K562 (cell line): ENCODE results near the gene DNAJB14. TPM values are rescaled to one million over a fixed set of nuclear protein-coding genes. Genes with fewer than 3 reads are reported as not detected.

Experiments used
- BCL6 ChIP-seq: fragments of 250-450 bp; sonication (Bioruptor Pico); IDR thresholded peaks from 2 replicates; pipeline ENCODE4 v1.4.0; 2020
- DMBX1 ChIP-seq: fragments of 250-450 bp; sonication (Bioruptor Pico); IDR thresholded peaks from 2 replicates; pipeline ENCODE4 v1.8.0; 2022; ENCODE audit warnings: inconsistent platforms, mild to moderate bottlenecking, moderate library complexity, borderline replicate concordance
- EHMT2 ChIP-seq: fragments of 450-650 bp; IDR thresholded peaks from 2 replicates; pipeline ENCODE4 v1.6.1; 2018; ENCODE audit warnings: antibody characterized with exemption
- HEY1 ChIP-seq: fragments of 250-450 bp; sonication (Bioruptor Pico); IDR thresholded peaks from 2 replicates; pipeline ENCODE4 v1.5.0; 2020; ENCODE audit warnings: mild to moderate bottlenecking, moderate library complexity, borderline replicate concordance
- HNRNPUL1 ChIP-seq: fragments of 200-400 bp; formaldehyde crosslinking; IDR thresholded peaks from 2 replicates; pipeline ENCODE4 v1.6.1; 2017; ENCODE audit warnings: low read length
- KLF1 ChIP-seq: fragments of 450-650 bp; IDR thresholded peaks from 2 replicates; pipeline ENCODE4 v1.6.1; 2016; ENCODE audit warnings: missing genetic modification characterization, missing compliant biosample characterization
- MYC ChIP-seq, 2 experiments: fragments of 250-450 bp in 1 of 2; sonication (Bioruptor Pico) in 1 of 2; IDR thresholded peaks; 2 replicates each; pipeline versions ENCODE4 v1.5.1 to v1.6.1; 2012 to 2021; ENCODE audit warnings: low read depth in 2 of 2, borderline replicate concordance in 1 of 2, improper control_type of control experiment in 1 of 2, low read length in 1 of 2, mild to moderate bottlenecking in 1 of 2, moderate library complexity in 1 of 2
- RBM34 ChIP-seq: fragments of 200-400 bp; formaldehyde crosslinking; IDR thresholded peaks from 2 replicates; pipeline ENCODE4 v1.6.1; 2018; ENCODE audit warnings: low read length, borderline replicate concordance; ENCODE audit not compliant: insufficient read depth
- RFX1 ChIP-seq: fragments of 450-650 bp; IDR thresholded peaks from 2 replicates; pipeline ENCODE4 v1.6.1; 2016; ENCODE audit warnings: mild to moderate bottlenecking, moderate library complexity
- RNF2 ChIP-seq: sonication (generic); IDR thresholded peaks from 2 replicates; pipeline ENCODE4 v1.6.1; 2016
- SMAD1 ChIP-seq: fragments of 150-350 bp; IDR thresholded peaks from 2 replicates; pipeline ENCODE4 v1.6.1; 2014; ENCODE audit warnings: low read length, low read depth; ENCODE audit not compliant: partially characterized antibody
- SUPT5H ChIP-seq: fragments of 450-650 bp; IDR thresholded peaks from 2 replicates; pipeline ENCODE4 v1.6.1; 2016
- USF1 ChIP-seq: sonication (generic); formaldehyde crosslinking; IDR thresholded peaks from 2 replicates; pipeline ENCODE4 v1.9.0; 2022; ENCODE audit warnings: mild to moderate bottlenecking, missing genetic modification reagents
- ZHX1 ChIP-seq: fragments of 150-350 bp; conservative IDR thresholded peaks from 2 replicates; pipeline ENCODE4 v1.6.1; 2014; ENCODE audit warnings: low read length
- ZKSCAN3 ChIP-seq: fragments of 250-450 bp; sonication (Bioruptor Pico); IDR thresholded peaks from 2 replicates; pipeline ENCODE4 v1.4.0; 2020
- polyA plus RNA-seq, 8 experiments: library from polyadenylated mRNA; depleted of rRNA in 4 of 8; stranded (reverse) in 5 of 8; unstranded in 3 of 8; fragments of >200 nt; fragmentation: Nextera tagmentation in 2 of 8; fragmentation: Illumina TruSeq in 1 of 8; extraction: Ambion mirVana in 2 of 8; extraction: Trizol in 1 of 8; gene quantifications; 2 replicates each; pipeline versions ENCODE4 v1.2.1 to v1.2.3, GENCODE V29; 2011 to 2014; ENCODE audit warnings: inconsistent platforms in 1 of 8, missing spikeins in 1 of 8
- total RNA-seq, 7 experiments: library from RNA; depleted of rRNA in 6 of 7; stranded (reverse); fragments of >200 nt in 6 of 7; fragmentation: Illumina TruSeq in 2 of 7; extraction: Trizol in 2 of 7; gene quantifications; 2 replicates each; pipeline versions ENCODE4 v1.2.1 to v1.2.3, GENCODE V29; 2011 to 2021; ENCODE audit warnings: low replicate concordance in 1 of 7
- TF ChIP-seq, protein P1 (sequence below): fragments of 450-650 bp; IDR thresholded peaks from 2 replicates; pipeline ENCODE4 v1.6.1; 2017; ENCODE audit warnings: antibody characterized with exemption
- TF ChIP-seq, protein P2 (sequence below), 2 experiments: fragments of 450-650 bp; conservative IDR thresholded peaks; 2 replicates each; pipeline ENCODE4 v1.6.1; 2017; ENCODE audit warnings: mild to moderate bottlenecking in 2 of 2, moderate library complexity in 2 of 2
- TF ChIP-seq, protein P3 (sequence below): fragments of 450-650 bp; formaldehyde crosslinking; IDR thresholded peaks from 2 replicates; pipeline ENCODE4 v1.4.0; 2022; ENCODE audit warnings: mild to moderate bottlenecking, moderate library complexity

The DNAJB14 gene
- total and polyA plus RNA-seq, 9 of the 15 experiments (the other 6 are each of a cell fraction or from before 2014, with no cell fraction given) = 5.5 to 28.0 (median 12.7) TPM

DNA sequence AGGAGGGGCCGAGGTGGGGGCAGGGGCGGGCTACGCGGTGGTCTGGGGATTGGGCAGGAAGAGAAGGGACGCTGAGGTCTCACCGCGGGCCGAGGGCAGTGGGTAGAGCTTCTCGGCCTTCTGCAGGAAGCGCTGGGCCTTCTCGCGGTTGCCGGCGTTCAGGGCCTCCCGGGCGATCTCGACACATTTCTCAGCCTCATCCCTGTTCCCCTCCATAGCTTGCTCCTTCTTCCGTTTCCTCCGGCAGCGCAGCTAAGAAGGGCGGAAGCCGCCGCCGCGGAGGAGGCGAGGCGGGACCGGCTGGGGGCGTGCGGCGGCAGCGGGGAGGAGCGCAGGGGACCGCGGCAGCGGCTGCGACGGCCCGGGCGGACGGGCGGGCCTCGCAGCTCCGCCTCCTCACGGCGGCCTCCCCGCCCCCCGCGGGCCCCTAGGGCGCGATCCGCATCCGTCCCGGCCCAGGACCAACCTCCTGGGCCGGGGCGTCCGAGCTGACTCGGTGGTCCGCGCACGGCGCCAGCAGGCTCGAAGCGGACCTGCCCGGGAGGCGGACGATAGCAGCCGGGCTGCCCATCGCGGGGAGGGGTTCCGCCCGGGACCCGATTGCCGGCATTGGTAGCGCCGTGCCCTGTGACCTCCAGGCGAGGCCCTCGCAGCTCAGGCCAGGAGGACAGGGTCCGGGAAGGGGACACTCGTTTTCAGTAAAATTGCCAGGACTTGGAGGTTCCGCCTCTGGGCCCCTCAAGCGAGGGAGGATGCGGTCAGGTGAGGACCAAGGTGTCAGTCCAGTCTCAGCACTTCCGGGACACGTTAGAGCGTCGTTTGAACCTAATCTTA is at the start of gene DNAJB14 (continued):
- TF ChIP-seq, protein P1, sequence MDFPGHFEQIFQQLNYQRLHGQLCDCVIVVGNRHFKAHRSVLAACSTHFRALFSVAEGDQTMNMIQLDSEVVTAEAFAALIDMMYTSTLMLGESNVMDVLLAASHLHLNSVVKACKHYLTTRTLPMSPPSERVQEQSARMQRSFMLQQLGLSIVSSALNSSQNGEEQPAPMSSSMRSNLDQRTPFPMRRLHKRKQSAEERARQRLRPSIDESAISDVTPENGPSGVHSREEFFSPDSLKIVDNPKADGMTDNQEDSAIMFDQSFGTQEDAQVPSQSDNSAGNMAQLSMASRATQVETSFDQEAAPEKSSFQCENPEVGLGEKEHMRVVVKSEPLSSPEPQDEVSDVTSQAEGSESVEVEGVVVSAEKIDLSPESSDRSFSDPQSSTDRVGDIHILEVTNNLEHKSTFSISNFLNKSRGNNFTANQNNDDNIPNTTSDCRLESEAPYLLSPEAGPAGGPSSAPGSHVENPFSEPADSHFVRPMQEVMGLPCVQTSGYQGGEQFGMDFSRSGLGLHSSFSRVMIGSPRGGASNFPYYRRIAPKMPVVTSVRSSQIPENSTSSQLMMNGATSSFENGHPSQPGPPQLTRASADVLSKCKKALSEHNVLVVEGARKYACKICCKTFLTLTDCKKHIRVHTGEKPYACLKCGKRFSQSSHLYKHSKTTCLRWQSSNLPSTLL = no peak
- peak; percentile 51; the same call in 1 of the 2 replicates for TF ChIP-seq KLF1 (tag)
- TF ChIP-seq USF1 (CRISPR knock-in tag) = 0 out of 2 replicates have a peak, but pooled peaks have one; percentile 40
- no peak for TF ChIP-seq DMBX1 (CRISPR knock-in tag)
- peak; percentile 82 for TF ChIP-seq SUPT5H
- no peak; the same call in 1 of the 2 replicates for TF ChIP-seq MYC (IDR thresholded peaks at IDR 0.05; ENCODE audit: low read depth, low read length)
- TF ChIP-seq MYC (CRISPR knock-in tag; IDR thresholded peaks at IDR 0.05; ENCODE audit: borderline replicate concordance, low read depth) = no peak
- TF ChIP-seq BCL6 = no peak
- TF ChIP-seq RNF2 = no peak; the same call in 1 of the 2 replicates
- TF ChIP-seq EHMT2 = no peak
- no peak for TF ChIP-seq RFX1
- no peak for TF ChIP-seq ZHX1
- TF ChIP-seq RBM34 = no peak
- TF ChIP-seq HNRNPUL1 = no peak
- peak; percentile 28 for TF ChIP-seq SMAD1
- TF ChIP-seq, protein P2, sequence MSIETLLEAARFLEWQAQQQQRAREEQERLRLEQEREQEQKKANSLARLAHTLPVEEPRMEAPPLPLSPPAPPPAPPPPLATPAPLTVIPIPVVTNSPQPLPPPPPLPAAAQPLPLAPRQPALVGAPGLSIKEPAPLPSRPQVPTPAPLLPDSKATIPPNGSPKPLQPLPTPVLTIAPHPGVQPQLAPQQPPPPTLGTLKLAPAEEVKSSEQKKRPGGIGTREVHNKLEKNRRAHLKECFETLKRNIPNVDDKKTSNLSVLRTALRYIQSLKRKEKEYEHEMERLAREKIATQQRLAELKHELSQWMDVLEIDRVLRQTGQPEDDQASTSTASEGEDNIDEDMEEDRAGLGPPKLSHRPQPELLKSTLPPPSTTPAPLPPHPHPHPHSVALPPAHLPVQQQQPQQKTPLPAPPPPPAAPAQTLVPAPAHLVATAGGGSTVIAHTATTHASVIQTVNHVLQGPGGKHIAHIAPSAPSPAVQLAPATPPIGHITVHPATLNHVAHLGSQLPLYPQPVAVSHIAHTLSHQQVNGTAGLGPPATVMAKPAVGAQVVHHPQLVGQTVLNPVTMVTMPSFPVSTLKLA (conservative IDR thresholded peaks at IDR 0.05) = peak in 1 of 2 experiments; percentile 36; a peak in 1 of 4 replicates
- TF ChIP-seq, protein P3, sequence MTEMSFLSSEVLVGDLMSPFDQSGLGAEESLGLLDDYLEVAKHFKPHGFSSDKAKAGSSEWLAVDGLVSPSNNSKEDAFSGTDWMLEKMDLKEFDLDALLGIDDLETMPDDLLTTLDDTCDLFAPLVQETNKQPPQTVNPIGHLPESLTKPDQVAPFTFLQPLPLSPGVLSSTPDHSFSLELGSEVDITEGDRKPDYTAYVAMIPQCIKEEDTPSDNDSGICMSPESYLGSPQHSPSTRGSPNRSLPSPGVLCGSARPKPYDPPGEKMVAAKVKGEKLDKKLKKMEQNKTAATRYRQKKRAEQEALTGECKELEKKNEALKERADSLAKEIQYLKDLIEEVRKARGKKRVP (CRISPR knock-in tag) = peak; percentile 66; the same call in 1 of the 2 replicates
- no peak for TF ChIP-seq ZKSCAN3 (CRISPR knock-in tag)
- TF ChIP-seq HEY1 = no peak
